Occipital lobe (tissue), 2 donors: ENCODE data around the gene DCBLD2. TPM values are rescaled to one million over a fixed set of nuclear protein-coding genes. Genes with fewer than 3 reads are reported as not detected.
"Not testable (repeated sequence)": the region's sequence is repeated elsewhere in the genome, so short reads cannot be mapped to it uniquely, and the experiment has no call there.

Experiments
- DNase-seq: peaks from one replicate; lab custom pipeline; 2025; lab: John Stamatoyannopoulos, UW
- total RNA-seq: library from RNA; depleted of rRNA; stranded (reverse); fragments of >200 nt; gene quantifications from one replicate; pipeline ENCODE4 v1.2.3, GENCODE V29; 2014

DCBLD2 gene
- total RNA-seq, 1 donor from 2014 or later = 28.5 TPM

DNA sequence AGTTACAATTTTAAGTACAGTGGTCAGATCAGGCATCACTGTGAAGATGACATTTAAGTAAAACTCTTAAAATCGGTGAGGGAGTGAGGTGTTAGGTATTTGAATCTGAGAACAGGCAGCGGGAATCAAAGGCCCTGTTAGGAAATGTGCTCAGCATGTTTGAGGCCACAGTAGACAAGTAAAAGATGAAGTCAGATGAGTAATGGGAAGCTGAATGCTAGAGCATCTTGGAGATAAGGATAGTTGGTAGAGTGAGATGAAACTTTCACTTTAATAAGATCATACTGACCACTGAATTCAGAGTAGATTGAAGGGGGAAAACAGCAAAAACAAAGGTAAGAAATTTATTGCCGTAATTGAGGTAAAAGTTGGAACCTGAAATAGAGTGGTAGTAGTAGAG is 61.6 kb downstream of the DCBLD2 start:
- no peak for DNase-seq

DNA sequence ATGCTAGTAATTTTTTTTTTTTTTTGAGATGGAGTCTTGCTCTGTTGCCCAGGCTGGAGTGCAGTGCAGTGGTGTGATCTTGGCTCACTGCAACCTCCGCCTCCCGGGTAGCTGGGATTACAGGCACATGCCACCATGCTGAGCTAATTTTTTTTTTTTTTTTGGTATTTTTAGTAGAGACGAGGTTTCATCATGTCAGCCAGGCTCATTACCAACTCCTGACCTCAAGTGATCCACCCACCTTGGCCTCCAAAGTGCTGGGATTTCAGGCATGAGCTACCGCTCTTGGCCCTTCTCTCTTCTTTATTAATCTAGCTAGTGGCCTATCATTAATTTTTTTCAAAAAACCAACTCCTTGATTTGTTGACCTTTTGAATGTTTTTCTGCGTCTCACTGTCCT is 70.4 kb downstream of the DCBLD2 start:
- DNase-seq = not testable (repeated sequence)

DNA sequence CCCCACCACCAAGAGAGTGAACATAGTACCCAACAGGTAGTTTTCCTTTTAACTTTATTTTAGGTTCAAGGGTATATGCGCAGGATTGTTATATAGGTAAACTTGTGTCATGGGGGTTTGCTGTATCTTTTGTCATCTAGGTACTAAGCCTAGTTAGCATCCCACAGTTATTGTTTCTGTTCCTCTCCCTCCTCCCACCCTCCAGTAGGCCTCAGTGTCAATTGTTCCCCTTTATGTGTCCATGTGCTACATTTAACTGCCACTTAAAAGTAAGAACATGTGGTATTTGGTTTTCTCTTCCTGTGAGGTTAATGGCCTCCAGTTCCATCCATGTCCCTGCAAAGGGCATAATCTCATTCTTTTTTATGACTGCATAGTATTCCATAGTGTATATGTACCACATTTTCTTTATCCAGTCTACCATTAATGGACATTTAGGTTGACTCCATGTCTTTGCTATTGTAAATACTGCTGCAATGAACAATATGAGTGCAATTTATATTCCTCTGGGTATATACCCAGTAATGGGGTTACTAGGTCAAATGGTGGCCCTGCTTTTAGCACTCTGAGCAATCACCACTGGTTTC is 72.2 kb downstream of the DCBLD2 start:
- no peak for DNase-seq

DNA sequence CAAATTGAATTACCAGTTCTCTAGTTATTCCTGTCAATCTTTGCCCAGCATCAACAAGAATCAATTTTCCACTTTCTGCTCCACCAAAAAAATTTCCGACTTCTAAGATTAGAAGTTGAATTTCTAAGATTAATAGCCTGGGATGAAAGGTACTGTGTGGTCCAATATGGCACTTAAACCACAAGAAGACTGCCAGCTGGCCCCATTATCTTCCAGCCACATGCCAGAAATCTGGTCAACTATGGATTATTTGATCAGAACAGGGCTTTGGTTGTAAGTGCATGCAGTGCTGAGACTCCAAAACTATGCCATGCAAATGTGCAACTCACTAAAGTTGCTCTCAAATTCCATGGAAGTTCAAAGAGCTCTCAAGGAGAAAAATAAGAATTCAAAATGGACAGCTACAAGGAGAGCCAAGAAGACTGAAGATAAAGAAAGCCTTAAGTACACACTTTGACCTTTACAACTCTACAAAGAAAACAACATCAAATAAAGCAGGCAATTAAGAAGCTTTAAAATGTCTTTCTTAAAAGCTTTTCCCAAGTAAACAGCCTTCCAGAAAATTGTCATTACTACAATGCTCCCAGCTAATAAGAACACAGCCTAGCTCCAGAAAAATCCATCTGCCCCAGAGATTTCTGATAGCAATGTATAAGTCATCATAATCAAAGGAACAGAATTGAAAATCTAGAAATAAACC is 74.1 kb downstream of the DCBLD2 start:
- DNase-seq = no peak

GRCh38 chr3:98826126-98826525 is 75.4 kb downstream of the DCBLD2 start:
- DNase-seq = no peak

- DNase-seq = no peak
Measured at GRCh38 chr3:98824256-98824655, 77.2 kb downstream of the DCBLD2 start.

DNA sequence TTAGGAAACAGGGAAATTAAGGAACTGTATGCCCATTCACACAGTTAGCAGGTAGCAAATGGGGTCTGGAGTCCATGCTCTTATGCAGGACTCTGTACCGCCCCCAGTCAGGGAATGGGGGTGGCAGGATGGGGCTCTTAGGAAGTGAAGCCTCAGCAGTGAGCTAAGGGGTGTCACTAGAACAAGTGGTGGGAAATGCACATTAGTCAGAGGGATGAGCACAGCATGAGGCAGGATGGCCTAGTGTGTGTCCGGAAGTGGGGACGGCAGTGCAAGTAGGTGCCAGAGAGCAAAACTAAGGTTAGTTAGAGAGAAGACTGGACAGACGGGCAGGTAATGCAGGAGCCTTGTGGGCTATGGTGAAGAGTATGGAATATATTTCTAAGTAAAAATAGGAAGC is 77.7 kb downstream of the DCBLD2 start:
- no peak for DNase-seq

- no peak for DNase-seq
Measured at GRCh38 chr3:98821063-98821462, 80.4 kb downstream of the DCBLD2 start.

- DNase-seq = no peak
Measured at GRCh38 chr3:98817547-98818041, 83.9 kb downstream of the DCBLD2 start.

DNA sequence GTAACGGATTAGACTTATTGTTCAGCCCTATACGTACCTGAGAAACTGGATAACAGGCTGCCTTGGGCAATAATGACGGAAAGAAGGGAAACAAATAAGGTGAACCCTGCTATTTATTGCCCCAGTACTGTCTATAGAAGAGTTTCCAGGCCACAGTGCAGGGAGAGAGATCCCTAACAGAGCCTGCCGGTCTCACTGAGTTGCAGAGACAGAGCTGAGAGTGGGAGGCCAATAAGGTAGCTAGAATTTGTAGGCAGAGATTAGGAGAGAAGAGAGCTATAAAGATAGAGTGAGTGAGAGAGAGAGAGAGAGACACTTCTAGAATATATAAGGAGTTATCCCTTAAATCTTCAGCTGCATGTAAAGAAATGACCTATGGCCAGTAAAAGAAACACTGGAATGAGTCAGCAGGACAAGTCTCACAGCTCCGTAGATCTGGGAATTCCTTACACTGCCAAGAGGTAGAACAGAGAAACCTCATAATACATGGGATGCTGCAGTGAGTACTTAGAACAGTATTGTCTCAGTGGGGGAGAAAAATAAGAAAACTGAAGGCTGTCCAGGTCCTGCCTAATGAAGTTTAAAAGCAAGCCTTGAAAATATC is 86.6 kb downstream of the DCBLD2 start:
- no peak for DNase-seq

GRCh38 chr3:98812851-98813374 is 88.6 kb downstream of the DCBLD2 start:
- no peak for DNase-seq

- DNase-seq = no peak
Measured at GRCh38 chr3:98811048-98811447, 90.4 kb downstream of the DCBLD2 start.

GRCh38 chr3:98809557-98809956 is 91.9 kb downstream of the DCBLD2 start:
- no peak for DNase-seq

GRCh38 chr3:98808071-98808470 is 93.4 kb downstream of the DCBLD2 start:
- no peak for DNase-seq

DNA sequence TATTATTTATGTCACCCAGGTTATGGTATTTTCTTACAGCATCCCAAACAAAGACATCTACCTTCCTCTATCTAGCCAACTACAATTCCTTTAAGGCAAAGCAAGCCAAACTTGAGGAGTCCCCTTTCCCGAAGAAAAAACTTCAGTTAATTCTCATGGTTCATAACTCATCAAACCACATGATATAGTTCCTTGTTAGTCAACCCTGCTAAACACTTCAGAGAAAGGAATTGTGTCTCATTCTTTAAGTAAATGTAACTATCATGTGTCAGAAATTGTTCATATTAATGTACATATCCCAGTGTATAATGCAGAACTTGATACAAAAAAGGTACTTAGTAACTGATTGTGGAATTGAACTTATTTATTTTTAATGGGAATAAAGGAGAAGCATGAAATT is 93.9 kb downstream of the DCBLD2 start:
- no peak for DNase-seq

DNA sequence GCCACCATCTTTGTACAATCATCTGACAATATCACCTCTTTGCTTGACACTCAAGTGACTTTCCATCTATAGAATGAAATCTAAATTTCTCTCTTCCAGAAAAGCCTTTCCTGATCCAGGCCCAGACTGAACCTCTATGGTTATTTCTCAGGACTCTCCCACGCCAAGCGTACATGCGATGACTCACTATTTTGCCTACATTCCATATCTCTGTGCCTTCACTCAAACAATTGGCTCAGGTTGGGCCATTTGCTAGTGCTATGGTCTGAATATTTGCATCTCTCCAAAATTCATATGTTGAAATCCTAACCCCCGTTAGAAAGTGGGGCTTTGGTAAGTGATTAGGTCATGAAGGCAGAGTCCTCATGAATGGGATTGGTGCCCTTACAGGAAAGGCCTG is 94.5 kb downstream of the DCBLD2 start:
- no peak for DNase-seq

- no peak for DNase-seq
Measured at GRCh38 chr3:98806521-98806920, 95.0 kb downstream of the DCBLD2 start.

DNA sequence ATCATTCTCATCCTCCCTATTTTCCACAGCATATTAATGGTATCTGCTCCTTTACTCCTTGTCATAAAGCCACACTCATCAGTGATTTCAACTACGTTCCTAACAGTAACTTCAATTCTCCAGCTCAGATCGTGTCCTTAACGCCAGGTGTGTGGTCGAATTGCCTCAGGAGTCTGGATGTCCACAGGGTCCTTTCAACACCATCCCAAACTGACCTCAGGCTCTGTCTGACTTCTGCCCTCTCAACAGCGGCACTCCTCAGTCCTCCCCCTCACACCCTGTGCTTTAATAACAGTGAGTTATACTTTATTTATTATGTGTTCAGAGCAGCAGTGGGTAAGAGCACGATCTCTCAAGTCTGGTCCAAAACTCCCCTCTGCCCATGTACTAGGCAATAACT is 95.9 kb downstream of the DCBLD2 start:
- DNase-seq = no peak

- DNase-seq = no peak
Measured at GRCh38 chr3:98801043-98801747, 100.3 kb downstream of the DCBLD2 start.

DNA sequence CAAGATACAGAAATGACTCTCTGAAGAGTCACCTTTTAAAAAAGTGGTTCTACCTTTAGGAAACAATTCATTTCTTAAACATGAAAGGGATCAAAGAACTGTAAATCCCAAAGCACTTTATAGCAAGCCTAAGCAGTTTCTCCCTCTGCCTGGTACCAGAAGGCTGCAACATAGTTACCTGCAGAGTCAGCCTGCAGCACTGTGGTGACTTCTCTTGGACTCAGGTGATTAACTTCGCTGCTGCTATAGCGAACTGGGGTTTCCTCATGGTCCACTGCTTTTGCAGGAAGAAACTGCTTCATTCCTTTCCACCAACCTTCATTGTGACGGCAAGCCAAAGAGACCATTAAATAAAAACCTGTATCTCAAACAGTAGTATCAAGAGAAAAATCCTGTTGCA is 101.1 kb downstream of the DCBLD2 start:
- no peak for DNase-seq

DNA sequence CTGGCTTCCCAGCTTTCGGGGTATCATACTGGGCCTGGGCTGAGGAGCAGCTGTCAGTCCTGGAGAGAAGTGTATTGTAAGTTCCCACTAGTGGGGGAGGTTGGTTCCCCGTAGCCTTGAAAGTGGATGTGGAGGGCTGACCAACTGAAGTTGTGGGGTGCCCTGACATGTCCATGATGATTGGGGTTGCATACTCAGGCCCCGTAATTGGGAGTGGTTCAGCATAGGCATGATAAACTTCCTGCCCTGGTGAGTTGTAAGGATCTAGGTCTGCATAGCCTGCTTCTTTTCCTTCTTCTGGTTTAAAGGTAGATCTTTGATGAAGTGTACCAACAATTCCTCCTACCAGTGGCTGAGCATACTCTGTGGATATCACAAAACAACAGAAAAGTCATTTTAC is 102.0 kb downstream of the DCBLD2 start:
- DNase-seq = no peak

GRCh38 chr3:98798820-98799219 is 102.7 kb downstream of the DCBLD2 start:
- no peak for DNase-seq
